OCI-LY7 (cell line): ENCODE measurements around the gene ARL2. TPM values are rescaled to one million over a fixed set of nuclear protein-coding genes. Genes with fewer than 3 reads are reported as not detected.
"Not testable (repeated sequence)": the region's sequence is repeated elsewhere in the genome, so short reads cannot be mapped to it uniquely, and the experiment has no call there.

Experiments used
- BruUV-seq: library from RNA; stranded (reverse); fragments of 400-500 nt; replicated peaks from 2 replicates; lab custom pipeline; 2021; lab: Mats Ljungman, UMichigan
- CTCF ChIA-PET: fragments of 300-600 bp; sonication (Branson Sonifier 250); formaldehyde crosslinking; loops from one replicate; lab custom pipeline; 2022; ENCODE audit warnings: antibody characterized with exemption; ENCODE audit not compliant: unreplicated experiment; lab: Charles Lee
- POLR2A ChIA-PET: fragments of 300-600 bp; sonication (Branson Sonifier 250); formaldehyde crosslinking; loops from one replicate; lab custom pipeline; 2022; ENCODE audit warnings: antibody characterized with exemption; lab: Charles Lee
- DNase-seq: peaks from one replicate; pipeline ENCODE4 v3.0.0-alpha.2; 2015; ENCODE audit warnings: low spot score
- H2AFZ ChIP-seq: fragments of 200-600 bp; sonication (generic), shearing (Covaris generic); 2 replicates; pipeline ENCODE4 v1.6.1; 2014; ENCODE audit warnings: mild to moderate bottlenecking, antibody characterized with exemption, low read length, moderate library complexity
- H3K27ac ChIP-seq: fragments of 200-600 bp; sonication (generic); 2 replicates; pipeline ENCODE4 v1.5.1; 2014; ENCODE audit warnings: mixed run types, low read depth, mild to moderate bottlenecking, moderate library complexity, low read length, inconsistent platforms; ENCODE audit not compliant: poor library complexity, severe bottlenecking
- H3K36me3 ChIP-seq: fragments of 200-600 bp; sonication (generic); 2 replicates; pipeline ENCODE4 v1.6.1; 2014; ENCODE audit warnings: mild to moderate bottlenecking, antibody characterized with exemption, low read length, moderate library complexity, mixed read lengths; ENCODE audit not compliant: insufficient read depth
- H3K4me1 ChIP-seq: fragments of 200-600 bp; sonication (generic); 2 replicates; pipeline ENCODE4 v1.5.1; 2014; ENCODE audit warnings: mild to moderate bottlenecking, low read length; ENCODE audit not compliant: insufficient read depth, poor library complexity, severe bottlenecking
- H3K4me2 ChIP-seq: fragments of 200-600 bp; sonication (generic); 2 replicates; pipeline ENCODE4 v1.6.1; 2014; ENCODE audit warnings: mild to moderate bottlenecking, low read length
- H3K4me3 ChIP-seq: fragments of 200-600 bp; sonication (generic); 2 replicates; pipeline ENCODE4 v1.5.1; 2014; ENCODE audit warnings: mild to moderate bottlenecking, low read depth, low read length; ENCODE audit not compliant: poor library complexity, severe bottlenecking
- H3K79me2 ChIP-seq: fragments of 200-600 bp; sonication (generic); 2 replicates; pipeline ENCODE4 v1.6.1; 2016; ENCODE audit warnings: low read depth, mild to moderate bottlenecking, low read length, moderate library complexity, mixed read lengths; ENCODE audit not compliant: insufficient read depth
- H3K9me2 ChIP-seq: fragments of 200-600 bp; sonication (generic); 2 replicates; pipeline ENCODE4 v1.6.1; 2016; ENCODE audit warnings: mild to moderate bottlenecking, low read length, mixed read lengths; ENCODE audit not compliant: insufficient read depth
- H3K9me3 ChIP-seq: fragments of 200-600 bp; sonication (generic); 2 replicates; pipeline ENCODE4 v1.6.1; 2014; ENCODE audit warnings: mild to moderate bottlenecking, mixed run types, low read length, mixed read lengths
- H4K20me1 ChIP-seq: fragments of 200-600 bp; sonication (generic); 2 replicates; pipeline ENCODE4 v1.6.1; 2014; ENCODE audit warnings: mild to moderate bottlenecking, antibody characterized with exemption, low read length, moderate library complexity, mixed read lengths; ENCODE audit not compliant: insufficient read depth
- CTCF ChIP-seq: fragments of 200-600 bp; sonication (generic); conservative IDR thresholded peaks from 2 replicates; pipeline ENCODE4 v1.5.1; 2014; ENCODE audit warnings: mild to moderate bottlenecking, antibody characterized with exemption, low read length, moderate library complexity, mixed read lengths
- EZH2phosphoT487 ChIP-seq: fragments of 200-600 bp; sonication (generic); IDR thresholded peaks from 2 replicates; pipeline ENCODE4 v1.6.1; 2018; ENCODE audit warnings: low read depth, borderline replicate concordance, mild to moderate bottlenecking, mixed run types, antibody characterized with exemption, low read length, moderate library complexity, mixed read lengths
- intact Hi-C: fragments of 100-400 bp; cut with micrococcal nuclease; formaldehyde crosslinking; loops from one replicate; pipeline ENCODE4 v1.10.0; 2022; ENCODE audit not compliant: unreplicated experiment
- total RNA-seq, 2 experiments: library from RNA; depleted of rRNA in 1 of 2; stranded (reverse); fragments of >200 nt in 1 of 2; shearing (Covaris generic) in 1 of 2; gene quantifications; 2 replicates each; pipeline ENCODE4 v1.2.3, GENCODE V29; 2014 to 2022

The ARL2 gene
- total RNA-seq, 2 experiments from 2014 or later = 95.9 to 130 TPM

- intact Hi-C loops = loop anchor here (1.0 to 5.0 kb wide), 2 partner anchors 39 to 57 kb away; partner anchors contain the start of gene ATG2A
- H4K20me1 ChIP-seq = no peaks in the 10 kb centered on the region
- peak overlapping the region; percentile 65 for H3K4me2 ChIP-seq
- ChIA-PET POLR2A (interaction anchor here (0.6 to 0.7 kb wide), 4 partner anchors 17 to 190 kb away, joined by 3 to 7 read pairs (median 3); no protein-coding TSS in a partner anchor), CTCF (no interaction called here)
- H3K36me3 ChIP-seq = no peaks in the 10 kb centered on the region
- peak overlapping the region; percentile 82; the same call in 1 of the 2 replicates for H2AFZ ChIP-seq
- peak overlapping the region; percentile 40 for H3K4me3 ChIP-seq
- peaks cover 69% of the 10 kb centered on the region for H3K4me1 ChIP-seq
- H3K9me2 ChIP-seq = no peaks in the 10 kb centered on the region
- H3K9me3 ChIP-seq = no peaks in the 10 kb centered on the region
- no peak for TF ChIP-seq CTCF
- no peak for TF ChIP-seq EZH2phosphoT487
- H3K79me2 ChIP-seq = no peaks in the 10 kb centered on the region
- no TSS peak for BruUV-seq
- peak overlapping the region; percentile 93 for H3K27ac ChIP-seq
- peak; percentile 87 for DNase-seq
These were observed 39.8 kb upstream of the ARL2 start for GRCh38 chr11:64974124-64974523.

- no peak for TF ChIP-seq CTCF
- TF ChIP-seq EZH2phosphoT487 = no peak
- H3K79me2 ChIP-seq = no peaks in the 10 kb centered on the region
- H3K9me2 ChIP-seq = no peaks in the 10 kb centered on the region
- H3K27ac ChIP-seq = peak overlapping the region; percentile 25
- CTCF ChIA-PET = interaction anchor here (0.8 kb wide), 1 partner anchor 9 kb away, joined by 3 read pairs; no protein-coding TSS in a partner anchor
- H3K36me3 ChIP-seq = no peaks in the 10 kb centered on the region
- H3K9me3 ChIP-seq = no peaks in the 10 kb centered on the region
- intact Hi-C loops = no loop called here
- H2AFZ ChIP-seq = no peak overlapping the region
- POLR2A ChIA-PET = interaction anchor here (1.1 kb wide), 1 partner anchor 20 kb away, joined by 3 read pairs; the partner anchor contains the start of gene BATF2
- no peak for DNase-seq
- H3K4me2 ChIP-seq = 0 out of 2 replicates have a peak overlapping the region, but pooled peaks have one; percentile 18
- H3K4me1 ChIP-seq = peaks cover 51% of the 10 kb centered on the region
- H3K4me3 ChIP-seq = no peak overlapping the region
- no peaks in the 10 kb centered on the region for H4K20me1 ChIP-seq
- BruUV-seq = no TSS peak
These were observed 37.3 kb upstream of the ARL2 start for GRCh38 chr11:64976651-64977050.

GRCh38 chr11:64983339-64983738 lies 30.6 kb upstream of the ARL2 start:
- H3K4me2 ChIP-seq, H4K20me1 ChIP-seq, H3K9me2 ChIP-seq, H3K79me2 ChIP-seq, H2AFZ ChIP-seq, DNase-seq, POLR2A ChIA-PET, CTCF ChIA-PET, H3K9me3 ChIP-seq, H3K27ac ChIP-seq, BruUV-seq, H3K4me3 ChIP-seq, H3K36me3 ChIP-seq: not testable (repeated sequence)
- intact Hi-C loops = loop anchor here (1.0 kb wide), 1 partner anchor 36 kb away; no protein-coding TSS in a partner anchor
- peaks cover 32% of the 10 kb centered on the region for H3K4me1 ChIP-seq
